K562 (cell line): ENCODE measurements around the gene TFEB. TPM values are rescaled to one million over a fixed set of nuclear protein-coding genes. Genes with fewer than 3 reads are reported as not detected.
A peak's percentile ranks its signal among the peaks of the same experiment; 100 is the strongest.

Source experiments
- CBX3 ChIP-seq, 2 experiments: IDR thresholded peaks; 1 replicate in 1 of 2; 2 replicates in 1 of 2; pipeline ENCODE4 v1.6.1; 2012; ENCODE audit warnings: inconsistent platforms in 2 of 2, low read length in 2 of 2, borderline replicate concordance in 1 of 2, control low read depth in 1 of 2
- CCAR2 ChIP-seq: fragments of 200-400 bp; formaldehyde crosslinking; IDR thresholded peaks from 2 replicates; pipeline ENCODE4 v1.6.1; 2017; ENCODE audit warnings: mild to moderate bottlenecking, low read depth, low read length
- DIDO1 ChIP-seq: fragments of 450-650 bp; IDR thresholded peaks from 2 replicates; pipeline ENCODE4 v1.6.1; 2016; ENCODE audit warnings: low read depth, missing biosample characterization, missing genetic modification characterization
- KAT2B ChIP-seq: IDR thresholded peaks from one replicate; pipeline ENCODE4 v1.6.1; 2012; ENCODE audit warnings: low read depth, mild to moderate bottlenecking, control low read depth, inconsistent platforms, low read length, moderate library complexity
- KDM1A ChIP-seq, 2 experiments: fragments of 450-650 bp; IDR thresholded peaks; 2 replicates each; pipeline ENCODE4 v1.6.1; 2016; ENCODE audit warnings: mild to moderate bottlenecking in 2 of 2
- KLF13 ChIP-seq: fragments of 450-650 bp; IDR thresholded peaks from 2 replicates; pipeline ENCODE4 v1.6.1; 2016; ENCODE audit warnings: missing genetic modification characterization, low read depth, mild to moderate bottlenecking, missing compliant biosample characterization, moderate library complexity, borderline replicate concordance
- LCOR ChIP-seq: sonication (generic); formaldehyde crosslinking; IDR thresholded peaks from 2 replicates; pipeline ENCODE4 v1.8.0; 2022; ENCODE audit warnings: mild to moderate bottlenecking, missing genetic modification reagents
- MTA3 ChIP-seq: fragments of 450-650 bp; formaldehyde crosslinking; IDR thresholded peaks from 2 replicates; pipeline ENCODE4 v1.6.1; 2017; ENCODE audit warnings: mild to moderate bottlenecking, borderline replicate concordance
- PHF8 ChIP-seq: fragments of 200-600 bp; sonication (generic); IDR thresholded peaks from 2 replicates; pipeline ENCODE4 v1.6.1; 2012; ENCODE audit warnings: mixed run types, mild to moderate bottlenecking, inconsistent platforms, low read length, moderate library complexity, borderline replicate concordance
- SMAD1 ChIP-seq: fragments of 150-350 bp; IDR thresholded peaks from 2 replicates; pipeline ENCODE4 v1.6.1; 2014; ENCODE audit warnings: low read length, low read depth; ENCODE audit not compliant: partially characterized antibody
- ZNF197 ChIP-seq: fragments of 200-800 bp; sonication (Bioruptor generic); IDR thresholded peaks from 2 replicates; pipeline ENCODE4 v1.6.1; 2016; ENCODE audit warnings: low read depth, missing genetic modification characterization, missing compliant biosample characterization
- ZNF347 ChIP-seq: fragments of 450-650 bp; formaldehyde crosslinking; IDR thresholded peaks from 2 replicates; pipeline ENCODE4 v1.4.0; 2020; ENCODE audit warnings: low read depth, mild to moderate bottlenecking, moderate library complexity
- ZNF511 ChIP-seq: sonication (generic); formaldehyde crosslinking; IDR thresholded peaks from 2 replicates; pipeline ENCODE4 v1.8.0; 2022; ENCODE audit warnings: mild to moderate bottlenecking, missing genetic modification reagents
- ZSCAN29 ChIP-seq: fragments of 450-650 bp; IDR thresholded peaks from 2 replicates; pipeline ENCODE4 v1.6.1; 2017
- polyA plus RNA-seq, 8 experiments: library from polyadenylated mRNA; depleted of rRNA in 4 of 8; stranded (reverse) in 5 of 8; unstranded in 3 of 8; fragments of >200 nt; fragmentation: Nextera tagmentation in 2 of 8; fragmentation: Illumina TruSeq in 1 of 8; extraction: Ambion mirVana in 2 of 8; extraction: Trizol in 1 of 8; gene quantifications; 2 replicates each; pipeline versions ENCODE4 v1.2.1 to v1.2.3, GENCODE V29; 2011 to 2014; ENCODE audit warnings: inconsistent platforms in 1 of 8, missing spikeins in 1 of 8
- total RNA-seq, 7 experiments: library from RNA; depleted of rRNA in 6 of 7; stranded (reverse); fragments of >200 nt in 6 of 7; fragmentation: Illumina TruSeq in 2 of 7; extraction: Trizol in 2 of 7; gene quantifications; 2 replicates each; pipeline versions ENCODE4 v1.2.1 to v1.2.3, GENCODE V29; 2011 to 2021; ENCODE audit warnings: low replicate concordance in 1 of 7
- TF ChIP-seq, protein P1 (sequence below): fragments of 200-600 bp; sonication (generic); IDR thresholded peaks from one replicate; pipeline ENCODE4 v1.6.1; 2012; ENCODE audit warnings: mild to moderate bottlenecking, low read depth, low read length, inconsistent platforms
- TF ChIP-seq, protein P2 (sequence below): fragments of 250-450 bp; sonication (Bioruptor Pico); IDR thresholded peaks from 2 replicates; pipeline ENCODE4 v1.8.0; 2021; ENCODE audit warnings: moderate library complexity, mild to moderate bottlenecking, inconsistent platforms

TFEB gene
- total and polyA plus RNA-seq, 9 of the 15 experiments (the other 6 are each of a cell fraction or from before 2014, with no cell fraction given) = 0.04 to 4.7 (median 2.0) TPM

DNA sequence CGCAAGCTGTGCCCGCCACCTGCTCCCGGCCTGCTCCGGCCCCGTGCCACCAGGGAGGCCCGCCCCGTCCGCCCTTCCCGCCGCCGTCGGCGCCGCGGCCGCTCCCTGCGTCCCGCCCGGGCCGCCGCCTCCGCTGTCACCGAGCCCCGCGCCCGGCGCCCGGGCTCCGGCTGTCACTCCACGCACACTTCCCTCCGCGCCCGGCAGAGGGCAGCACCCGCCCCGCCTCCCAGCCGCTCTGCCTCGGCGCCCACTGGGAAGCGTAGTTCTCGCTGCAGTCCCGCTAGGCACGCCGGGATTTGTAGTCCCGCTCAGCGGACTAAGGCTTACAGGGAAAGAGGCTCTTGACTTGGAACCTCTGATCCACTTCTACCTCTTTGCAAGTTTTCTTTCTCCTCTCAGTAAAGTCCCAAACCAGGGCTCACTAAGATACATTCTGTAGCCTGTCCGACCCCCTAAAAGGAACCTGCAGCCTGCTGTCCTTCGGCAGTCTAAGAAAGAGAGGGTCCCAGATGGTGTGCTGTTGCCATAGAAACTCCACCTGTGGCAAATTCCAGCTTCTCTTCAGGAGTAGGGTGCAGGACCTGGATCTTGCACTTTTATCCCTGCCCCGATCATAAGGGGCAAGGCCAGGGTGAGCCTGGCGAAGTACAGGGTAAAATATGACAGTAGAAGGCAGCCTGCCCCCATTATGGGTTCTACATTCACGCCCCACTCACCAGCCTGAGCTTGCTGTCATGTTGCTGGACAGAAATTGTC, at the start of gene TFEB (continued):
- TF ChIP-seq, protein P1, sequence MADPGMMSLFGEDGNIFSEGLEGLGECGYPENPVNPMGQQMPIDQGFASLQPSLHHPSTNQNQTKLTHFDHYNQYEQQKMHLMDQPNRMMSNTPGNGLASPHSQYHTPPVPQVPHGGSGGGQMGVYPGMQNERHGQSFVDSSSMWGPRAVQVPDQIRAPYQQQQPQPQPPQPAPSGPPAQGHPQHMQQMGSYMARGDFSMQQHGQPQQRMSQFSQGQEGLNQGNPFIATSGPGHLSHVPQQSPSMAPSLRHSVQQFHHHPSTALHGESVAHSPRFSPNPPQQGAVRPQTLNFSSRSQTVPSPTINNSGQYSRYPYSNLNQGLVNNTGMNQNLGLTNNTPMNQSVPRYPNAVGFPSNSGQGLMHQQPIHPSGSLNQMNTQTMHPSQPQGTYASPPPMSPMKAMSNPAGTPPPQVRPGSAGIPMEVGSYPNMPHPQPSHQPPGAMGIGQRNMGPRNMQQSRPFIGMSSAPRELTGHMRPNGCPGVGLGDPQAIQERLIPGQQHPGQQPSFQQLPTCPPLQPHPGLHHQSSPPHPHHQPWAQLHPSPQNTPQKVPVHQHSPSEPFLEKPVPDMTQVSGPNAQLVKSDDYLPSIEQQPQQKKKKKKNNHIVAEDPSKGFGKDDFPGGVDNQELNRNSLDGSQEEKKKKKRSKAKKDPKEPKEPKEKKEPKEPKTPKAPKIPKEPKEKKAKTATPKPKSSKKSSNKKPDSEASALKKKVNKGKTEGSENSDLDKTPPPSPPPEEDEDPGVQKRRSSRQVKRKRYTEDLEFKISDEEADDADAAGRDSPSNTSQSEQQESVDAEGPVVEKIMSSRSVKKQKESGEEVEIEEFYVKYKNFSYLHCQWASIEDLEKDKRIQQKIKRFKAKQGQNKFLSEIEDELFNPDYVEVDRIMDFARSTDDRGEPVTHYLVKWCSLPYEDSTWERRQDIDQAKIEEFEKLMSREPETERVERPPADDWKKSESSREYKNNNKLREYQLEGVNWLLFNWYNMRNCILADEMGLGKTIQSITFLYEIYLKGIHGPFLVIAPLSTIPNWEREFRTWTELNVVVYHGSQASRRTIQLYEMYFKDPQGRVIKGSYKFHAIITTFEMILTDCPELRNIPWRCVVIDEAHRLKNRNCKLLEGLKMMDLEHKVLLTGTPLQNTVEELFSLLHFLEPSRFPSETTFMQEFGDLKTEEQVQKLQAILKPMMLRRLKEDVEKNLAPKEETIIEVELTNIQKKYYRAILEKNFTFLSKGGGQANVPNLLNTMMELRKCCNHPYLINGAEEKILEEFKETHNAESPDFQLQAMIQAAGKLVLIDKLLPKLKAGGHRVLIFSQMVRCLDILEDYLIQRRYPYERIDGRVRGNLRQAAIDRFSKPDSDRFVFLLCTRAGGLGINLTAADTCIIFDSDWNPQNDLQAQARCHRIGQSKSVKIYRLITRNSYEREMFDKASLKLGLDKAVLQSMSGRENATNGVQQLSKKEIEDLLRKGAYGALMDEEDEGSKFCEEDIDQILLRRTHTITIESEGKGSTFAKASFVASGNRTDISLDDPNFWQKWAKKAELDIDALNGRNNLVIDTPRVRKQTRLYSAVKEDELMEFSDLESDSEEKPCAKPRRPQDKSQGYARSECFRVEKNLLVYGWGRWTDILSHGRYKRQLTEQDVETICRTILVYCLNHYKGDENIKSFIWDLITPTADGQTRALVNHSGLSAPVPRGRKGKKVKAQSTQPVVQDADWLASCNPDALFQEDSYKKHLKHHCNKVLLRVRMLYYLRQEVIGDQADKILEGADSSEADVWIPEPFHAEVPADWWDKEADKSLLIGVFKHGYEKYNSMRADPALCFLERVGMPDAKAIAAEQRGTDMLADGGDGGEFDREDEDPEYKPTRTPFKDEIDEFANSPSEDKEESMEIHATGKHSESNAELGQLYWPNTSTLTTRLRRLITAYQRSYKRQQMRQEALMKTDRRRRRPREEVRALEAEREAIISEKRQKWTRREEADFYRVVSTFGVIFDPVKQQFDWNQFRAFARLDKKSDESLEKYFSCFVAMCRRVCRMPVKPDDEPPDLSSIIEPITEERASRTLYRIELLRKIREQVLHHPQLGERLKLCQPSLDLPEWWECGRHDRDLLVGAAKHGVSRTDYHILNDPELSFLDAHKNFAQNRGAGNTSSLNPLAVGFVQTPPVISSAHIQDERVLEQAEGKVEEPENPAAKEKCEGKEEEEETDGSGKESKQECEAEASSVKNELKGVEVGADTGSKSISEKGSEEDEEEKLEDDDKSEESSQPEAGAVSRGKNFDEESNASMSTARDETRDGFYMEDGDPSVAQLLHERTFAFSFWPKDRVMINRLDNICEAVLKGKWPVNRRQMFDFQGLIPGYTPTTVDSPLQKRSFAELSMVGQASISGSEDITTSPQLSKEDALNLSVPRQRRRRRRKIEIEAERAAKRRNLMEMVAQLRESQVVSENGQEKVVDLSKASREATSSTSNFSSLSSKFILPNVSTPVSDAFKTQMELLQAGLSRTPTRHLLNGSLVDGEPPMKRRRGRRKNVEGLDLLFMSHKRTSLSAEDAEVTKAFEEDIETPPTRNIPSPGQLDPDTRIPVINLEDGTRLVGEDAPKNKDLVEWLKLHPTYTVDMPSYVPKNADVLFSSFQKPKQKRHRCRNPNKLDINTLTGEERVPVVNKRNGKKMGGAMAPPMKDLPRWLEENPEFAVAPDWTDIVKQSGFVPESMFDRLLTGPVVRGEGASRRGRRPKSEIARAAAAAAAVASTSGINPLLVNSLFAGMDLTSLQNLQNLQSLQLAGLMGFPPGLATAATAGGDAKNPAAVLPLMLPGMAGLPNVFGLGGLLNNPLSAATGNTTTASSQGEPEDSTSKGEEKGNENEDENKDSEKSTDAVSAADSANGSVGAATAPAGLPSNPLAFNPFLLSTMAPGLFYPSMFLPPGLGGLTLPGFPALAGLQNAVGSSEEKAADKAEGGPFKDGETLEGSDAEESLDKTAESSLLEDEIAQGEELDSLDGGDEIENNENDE = no peak
- TF ChIP-seq DIDO1 (no peak), KDM1A (IDR thresholded peaks at IDR 0.05) (no peak), PHF8 (peak; percentile 28; the same call in 1 of the 2 replicates), LCOR (CRISPR knock-in tag) (peak; percentile 56; the same call in 1 of the 2 replicates), MTA3 (0 out of 2 replicates have a peak, but pooled peaks have one; percentile 51), ZNF511 (CRISPR knock-in tag) (0 out of 2 replicates have a peak, but pooled peaks have one; percentile 57), CCAR2 (no peak), KLF13 (peak; percentile 77; the same call in 1 of the 2 replicates), KAT2B (peak; percentile 53), ZNF197 (CRISPR knock-in tag) (peak; percentile 71; the same call in 1 of the 2 replicates), ZSCAN29 (no peak), ZNF347 (CRISPR knock-in tag) (no peak), CBX3 (IDR thresholded peaks at IDR 0.05; ENCODE audit: borderline replicate concordance in 1 of 2, low read length in 2 of 2) (no peak), SMAD1 (no peak)
- TF ChIP-seq, protein P2, sequence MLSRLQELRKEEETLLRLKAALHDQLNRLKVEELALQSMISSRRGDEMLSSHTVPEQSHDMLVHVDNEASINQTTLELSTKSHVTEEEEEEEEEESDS (CRISPR knock-in tag) = no peak
